Smooth muscle cell (in vitro differentiated cells): ENCODE data around the gene MAST4. TPM values are rescaled to one million over a fixed set of nuclear protein-coding genes. Genes with fewer than 3 reads are reported as not detected.
A peak's percentile ranks its signal among the peaks of the same experiment; 100 is the strongest.

Source experiments
- DNase-seq: peaks from one replicate; lab custom pipeline; 2025; ENCODE audit not compliant: unreplicated experiment; lab: John Stamatoyannopoulos, UW
- H2AFZ ChIP-seq: fragments of 200-600 bp; sonication (generic); 2 replicates; pipeline ENCODE4 v1.6.0; 2016; ENCODE audit warnings: antibody characterized with exemption, low read depth, mild to moderate bottlenecking
- H3F3A ChIP-seq: fragments of 200-600 bp; sonication (generic); 2 replicates; pipeline ENCODE4 v1.6.0; 2017; ENCODE audit warnings: antibody characterized with exemption, low read depth
- H3K27ac ChIP-seq: fragments of 200-600 bp; sonication (generic); 2 replicates; pipeline ENCODE4 v1.5.1; 2016; ENCODE audit warnings: low read depth, mild to moderate bottlenecking
- H3K27me3 ChIP-seq: fragments of 200-600 bp; sonication (generic); 2 replicates; pipeline ENCODE4 v1.6.1; 2016; ENCODE audit warnings: low read depth, mild to moderate bottlenecking
- H3K36me3 ChIP-seq: fragments of 200-600 bp; sonication (generic); 2 replicates; pipeline ENCODE4 v1.5.1; 2016; ENCODE audit warnings: low read depth
- H3K4me1 ChIP-seq: fragments of 200-600 bp; sonication (generic); 2 replicates; pipeline ENCODE4 v1.5.1; 2016; ENCODE audit warnings: low read depth
- H3K4me2 ChIP-seq: fragments of 200-600 bp; sonication (generic); 2 replicates; pipeline ENCODE4 v1.6.0; 2016; ENCODE audit warnings: mild to moderate bottlenecking
- H3K4me3 ChIP-seq: fragments of 200-600 bp; sonication (generic); 2 replicates; pipeline ENCODE4 v1.5.1; 2016; ENCODE audit warnings: mild to moderate bottlenecking
- H3K79me2 ChIP-seq: fragments of 200-600 bp; sonication (generic); 2 replicates; pipeline ENCODE4 v1.6.0; 2016; ENCODE audit warnings: low read depth, mild to moderate bottlenecking
- H3K9ac ChIP-seq: fragments of 200-600 bp; sonication (generic); 2 replicates; pipeline ENCODE4 v1.6.0; 2016; ENCODE audit warnings: low read depth
- H3K9me3 ChIP-seq: fragments of 200-600 bp; sonication (generic); replicated peaks from 2 replicates; pipeline ENCODE4 v1.5.1; 2016; ENCODE audit warnings: low read depth
- H4K20me1 ChIP-seq: fragments of 200-600 bp; sonication (generic); 2 replicates; pipeline ENCODE4 v1.6.0; 2016; ENCODE audit warnings: low read depth
- CTCF ChIP-seq: fragments of 200-600 bp; sonication (generic); IDR thresholded peaks from 2 replicates; pipeline ENCODE4 v1.5.1; 2017; ENCODE audit warnings: borderline replicate concordance, mild to moderate bottlenecking, antibody characterized with exemption; ENCODE audit not compliant: insufficient read depth, poor library complexity, severe bottlenecking
- WGBS: methylation state at CpG from one replicate; pipeline ENCODE4 v1.1.7; 2016; ENCODE audit warnings: low lambda C conversion rate; 5-methylcytosine and 5-hydroxymethylcytosine counted together
- polyA plus RNA-seq: library from polyadenylated mRNA; unstranded; fragments of >200 nt; fragmentation: Nextera tagmentation; extraction: Ambion mirVana; gene quantifications from 2 replicates; pipeline ENCODE4 v1.2.1, GENCODE V29; 2016
- total RNA-seq: library from RNA; depleted of rRNA; stranded (reverse); fragments of >200 nt; gene quantifications from 2 replicates; pipeline ENCODE4 v1.2.3, GENCODE V29; 2014

The MAST4 gene
- total and polyA plus RNA-seq, 2 experiments from 2014 or later, result 6.3 to 24.0 TPM

DNA sequence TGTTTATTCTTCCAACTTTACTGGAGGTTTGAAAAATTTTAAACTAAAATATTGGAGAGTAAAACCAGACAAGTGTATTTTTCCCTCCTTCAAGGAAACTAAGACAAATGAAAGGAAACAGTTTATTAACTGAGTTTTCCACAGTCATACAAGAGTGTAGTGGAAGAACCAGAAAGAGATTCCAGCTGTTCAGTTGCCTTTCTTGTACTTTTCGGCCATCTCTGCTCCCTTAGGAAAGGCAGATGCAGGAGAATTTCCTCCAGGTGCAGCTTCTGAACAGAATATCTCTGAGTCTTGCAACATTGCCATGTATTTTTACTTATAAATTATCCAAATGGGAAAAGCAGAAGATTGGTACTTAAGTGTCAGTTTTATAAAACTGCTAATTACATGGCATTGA lies 217.1 kb downstream of the MAST4 start:
- Histone ChIP-seq H3K79me2 (no peaks in the 10 kb centered on the region), H3K4me2 (no peak overlapping the region), H3K4me1 (no peaks in the 10 kb centered on the region), H4K20me1 (no peaks in the 10 kb centered on the region), H3K9me3 (no peaks in the 10 kb centered on the region), H3F3A (no peaks in the 10 kb centered on the region), H2AFZ (no peak overlapping the region), H3K27me3 (no peaks in the 10 kb centered on the region), H3K27ac (no peak overlapping the region), H3K36me3 (no peaks in the 10 kb centered on the region), H3K9ac (no peak overlapping the region), H3K4me3 (no peak overlapping the region)
- TF ChIP-seq CTCF, result no peak
- WGBS, result 86% methylated on average over 1 of the region's 1 CpG
- no peak for DNase-seq

DNA sequence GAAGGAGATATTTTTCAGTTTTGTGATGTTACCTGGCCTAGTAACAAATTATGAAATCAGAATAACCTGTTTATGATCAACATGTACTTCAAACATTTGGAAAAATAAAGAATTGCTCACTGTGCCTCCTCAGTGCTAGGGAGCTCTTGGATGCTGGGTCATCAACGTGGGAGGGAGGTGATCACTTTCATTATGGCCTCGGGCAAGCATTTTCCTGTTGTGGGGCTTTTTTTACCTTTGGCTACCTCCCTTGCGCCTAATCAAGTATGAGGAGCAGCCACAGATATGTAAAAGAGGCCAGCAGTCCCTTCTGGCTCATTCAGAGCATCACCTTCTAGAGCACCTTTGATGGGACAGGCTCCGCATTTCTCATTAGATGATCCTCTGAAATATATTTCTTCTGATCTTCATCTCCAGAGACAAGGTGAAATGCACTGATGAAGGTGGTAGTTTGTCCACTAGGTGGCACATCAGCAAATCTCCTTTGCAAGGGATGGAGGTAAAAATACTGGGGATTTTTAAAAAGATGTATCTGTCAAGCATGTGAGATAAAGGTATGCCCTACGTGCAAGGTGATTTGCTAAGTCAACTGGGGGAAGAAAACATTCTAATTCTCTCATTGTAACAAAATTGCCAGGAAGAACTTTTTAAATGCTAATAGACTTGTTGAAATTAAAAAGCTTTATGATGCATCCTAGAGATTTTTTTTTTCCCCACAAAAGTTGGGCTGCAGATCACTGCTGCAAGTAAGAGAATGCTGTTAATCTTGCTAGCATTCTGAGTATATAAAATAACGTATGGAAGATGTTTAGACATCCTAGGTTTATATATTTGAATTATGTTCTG lies 218.2 kb downstream of the MAST4 start:
- 34% methylated on average over 6 of the region's 6 CpGs for WGBS
- no peaks in the 10 kb centered on the region for H3K27me3 ChIP-seq
- TF ChIP-seq CTCF, result peak; percentile 78

DNA sequence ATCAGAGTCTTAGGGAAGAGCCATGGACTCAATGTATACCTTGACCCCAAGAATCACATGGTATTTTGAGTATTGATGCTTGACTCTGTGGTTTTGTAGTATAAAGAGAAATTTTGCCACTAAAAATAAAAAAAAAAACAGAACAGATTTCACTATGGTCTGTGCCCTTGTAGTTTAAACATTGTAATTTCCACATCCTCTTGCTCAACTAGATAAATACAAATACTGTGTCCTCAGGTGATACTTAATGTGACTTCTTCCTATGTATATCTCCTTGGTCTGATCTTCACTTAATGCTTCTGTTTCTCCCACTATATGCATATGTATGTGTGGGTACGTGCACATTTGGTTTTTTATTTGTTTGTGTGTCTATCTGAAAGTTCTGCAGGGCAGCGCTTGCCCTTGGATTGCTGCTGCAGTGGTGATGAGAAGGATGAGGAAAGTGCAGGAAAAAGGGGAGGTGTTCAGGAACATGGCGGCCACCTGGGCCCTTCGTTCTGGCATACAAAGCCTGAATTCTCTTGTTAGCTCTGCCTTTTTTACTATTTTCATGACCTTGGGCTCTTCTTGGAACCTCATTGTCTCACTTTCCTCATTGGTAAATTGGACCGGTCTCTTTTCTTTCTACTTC lies 222.2 kb downstream of the MAST4 start:
- 93% methylated on average over 5 of the region's 5 CpGs for WGBS

More for the DNA sequence above, 218.2 kb downstream of the MAST4 start:
- Histone ChIP-seq H4K20me1 (no peaks in the 10 kb centered on the region), H3F3A (no peaks in the 10 kb centered on the region), H2AFZ (no peak overlapping the region), H3K4me1 (no peaks in the 10 kb centered on the region), H3K4me3 (no peak overlapping the region), H3K79me2 (no peaks in the 10 kb centered on the region), H3K9me3 (no peaks in the 10 kb centered on the region), H3K27ac (no peak overlapping the region), H3K36me3 (no peaks in the 10 kb centered on the region), H3K4me2 (no peak overlapping the region), H3K9ac (no peak overlapping the region)
- no peak for DNase-seq

More for the DNA sequence above, 222.2 kb downstream of the MAST4 start:
- TF ChIP-seq CTCF, result no peak
- Histone ChIP-seq H3K9me3 (no peaks in the 10 kb centered on the region), H2AFZ (no peak overlapping the region), H3K4me3 (no peak overlapping the region), H3K79me2 (no peaks in the 10 kb centered on the region), H3K36me3 (no peaks in the 10 kb centered on the region), H3K4me1 (no peaks in the 10 kb centered on the region), H4K20me1 (no peaks in the 10 kb centered on the region), H3F3A (no peaks in the 10 kb centered on the region), H3K27ac (no peak overlapping the region), H3K4me2 (no peak overlapping the region), H3K27me3 (no peaks in the 10 kb centered on the region), H3K9ac (no peak overlapping the region)
- DNase-seq, result no peak
